H1 (cell line): ENCODE data around the gene CCDC106. TPM values are rescaled to one million over a fixed set of nuclear protein-coding genes. Genes with fewer than 3 reads are reported as not detected.

ENCODE experiments used
- EGR1 ChIP-seq: IDR thresholded peaks from 2 replicates; pipeline ENCODE4 v1.6.1; 2011; ENCODE audit warnings: low read depth, low read length, borderline replicate concordance
- EZH2 ChIP-seq: fragments of 200-600 bp; sonication (generic); IDR thresholded peaks from 2 replicates; pipeline ENCODE4 v1.7.1; 2012; ENCODE audit warnings: low read depth, mild to moderate bottlenecking, moderate library complexity, low read length, inconsistent platforms; ENCODE audit not compliant: severe bottlenecking
- KDM5A ChIP-seq: fragments of 200-600 bp; IDR thresholded peaks from 2 replicates; pipeline ENCODE4 v1.7.1; 2012; ENCODE audit warnings: mild to moderate bottlenecking, low read length, inconsistent platforms, mixed read lengths
- MAFK ChIP-seq: IDR thresholded peaks from 2 replicates; pipeline ENCODE4 v1.6.1; 2012; ENCODE audit warnings: low read depth, mild to moderate bottlenecking, improper control_type of control experiment, low read length
- PHF8 ChIP-seq: fragments of 200-600 bp; sonication (generic); conservative IDR thresholded peaks from 2 replicates; pipeline ENCODE4 v1.7.1; 2012; ENCODE audit warnings: low read depth, mild to moderate bottlenecking, inconsistent platforms, low read length, moderate library complexity
- RFX5 ChIP-seq: IDR thresholded peaks from 2 replicates; pipeline ENCODE4 v1.6.1; 2011; ENCODE audit warnings: low read depth, low read length, improper control_type of control experiment, borderline replicate concordance
- SRF ChIP-seq: IDR thresholded peaks from 2 replicates; pipeline ENCODE4 v1.6.1; 2011; ENCODE audit warnings: mild to moderate bottlenecking, low read depth, low read length, moderate library complexity
- TCF12 ChIP-seq: IDR thresholded peaks from 2 replicates; pipeline ENCODE4 v1.6.1; 2011; ENCODE audit warnings: low read depth, mild to moderate bottlenecking, low read length
- polyA plus RNA-seq, 7 experiments: library from polyadenylated mRNA; depleted of rRNA in 3 of 7; stranded (reverse) in 5 of 7; unstranded in 2 of 7; fragments of >200 nt in 5 of 7; fragments of 200-250 nt in 2 of 7; gene quantifications; 1 replicate in 5 of 7; 2 replicates in 1 of 7; 4 replicates in 1 of 7; pipeline versions ENCODE4 v1.2.1 to v1.2.3, GENCODE V29; 2011 to 2013; ENCODE audit warnings: missing spikeins in 2 of 7, mixed read lengths in 2 of 7
- total RNA-seq: library from RNA; stranded (reverse); fragmentation: NEBNext Ultra II Directional; extraction: Animal tissue kit (Norgen Biotek cat#: 25700); gene quantifications from 2 replicates; pipeline ENCODE4 v1.2.1, GENCODE V29; 2021

Gene CCDC106
- total and polyA plus RNA-seq, 2 of the 8 experiments (the other 6 are each of a cell fraction or from before 2014, with no cell fraction given): 12.0 to 20.1 TPM

DNA sequence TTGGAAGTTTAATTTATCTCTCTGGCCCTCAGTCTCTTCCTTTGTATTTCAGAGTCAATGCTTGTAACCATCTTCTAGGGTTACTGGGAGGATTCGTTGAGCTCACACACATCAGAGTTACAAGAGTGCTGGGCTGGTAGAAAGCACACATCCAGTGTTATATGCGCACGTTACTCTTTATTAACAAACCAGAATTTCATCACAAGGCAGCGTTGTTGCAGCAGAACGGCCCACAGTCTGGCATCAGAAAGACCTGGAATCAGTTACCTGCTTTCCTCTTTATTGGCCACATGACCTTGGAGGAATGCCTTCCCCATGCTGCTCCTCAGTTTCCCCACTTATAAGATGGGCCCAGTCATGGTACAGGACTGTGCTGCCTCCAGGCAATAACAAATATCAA is 38.7 kb upstream of the CCDC106 start (continued):
- TF ChIP-seq EGR1: no peak
- TF ChIP-seq SRF: no peak
- TF ChIP-seq KDM5A: no peak
- no peak for TF ChIP-seq PHF8
- no peak for TF ChIP-seq EZH2
- no peak for TF ChIP-seq TCF12
- TF ChIP-seq RFX5: no peak
- TF ChIP-seq MAFK: no peak
